DND-41 (cell line): ENCODE measurements around the gene VTI1A.
"Not testable (repeated sequence)": the region's sequence is repeated elsewhere in the genome, so short reads cannot be mapped to it uniquely, and the experiment has no call there.

Source experiments
- ATAC-seq: fragments of 200-7000 bp; cut with Tn5 transposase; 3 replicates; pipeline ENCODE4 v1.9.1; 2021; ENCODE audit warnings: low read depth; ENCODE audit not compliant: insufficient read depth
- DNase-seq: peaks from one replicate; pipeline ENCODE4 v3.0.0-alpha.2; 2020
- H2AFZ ChIP-seq: 2 replicates; pipeline ENCODE4 v1.6.0; 2012; ENCODE audit warnings: low read depth, low read length
- H3K27ac ChIP-seq: 2 replicates; pipeline ENCODE4 v1.5.1; 2012; ENCODE audit warnings: low read length, inconsistent platforms
- H3K27me3 ChIP-seq: fragments of 200-600 bp; sonication (generic); 2 replicates; pipeline ENCODE4 v1.6.0; 2012; ENCODE audit warnings: low read length, mild to moderate bottlenecking, inconsistent platforms; ENCODE audit not compliant: insufficient read depth, poor library complexity
- H3K36me3 ChIP-seq: 2 replicates; pipeline ENCODE4 v1.5.1; 2012; ENCODE audit warnings: low read length, inconsistent platforms; ENCODE audit not compliant: insufficient read depth
- H3K4me1 ChIP-seq: 2 replicates; pipeline ENCODE4 v1.5.1; 2012; ENCODE audit warnings: mild to moderate bottlenecking, low read length; ENCODE audit not compliant: insufficient read depth
- H3K4me2 ChIP-seq: 2 replicates; pipeline ENCODE4 v1.6.0; 2012; ENCODE audit warnings: mild to moderate bottlenecking, moderate library complexity, low read length, inconsistent platforms; ENCODE audit not compliant: insufficient read depth
- H3K4me3 ChIP-seq, 2 experiments: fragments of 200-600 bp in 1 of 2; shearing (Covaris generic) in 1 of 2; 2 replicates each; pipeline ENCODE4 v1.5.1; 2012 to 2016; ENCODE audit warnings: inconsistent platforms in 2 of 2, low read length in 2 of 2, mild to moderate bottlenecking in 2 of 2, low read depth in 1 of 2, moderate library complexity in 1 of 2
- H3K79me2 ChIP-seq: 2 replicates; pipeline ENCODE4 v1.6.0; 2012; ENCODE audit warnings: low read length, inconsistent platforms; ENCODE audit not compliant: insufficient read depth
- H3K9ac ChIP-seq: 2 replicates; pipeline ENCODE4 v1.6.0; 2012; ENCODE audit warnings: low read depth, mild to moderate bottlenecking, inconsistent platforms, low read length, moderate library complexity
- H3K9me3 ChIP-seq: 2 replicates; pipeline ENCODE4 v1.5.1; 2012; ENCODE audit warnings: low read length, moderate library complexity, mild to moderate bottlenecking, inconsistent platforms; ENCODE audit not compliant: insufficient read depth, severe bottlenecking
- H4K20me1 ChIP-seq: 2 replicates; pipeline ENCODE4 v1.6.0; 2012; ENCODE audit warnings: low read length; ENCODE audit not compliant: insufficient read depth
- CTCF ChIP-seq: IDR thresholded peaks from 2 replicates; pipeline ENCODE4 v1.5.1; 2012; ENCODE audit warnings: borderline replicate concordance, low read length, moderate library complexity, mild to moderate bottlenecking; ENCODE audit not compliant: poor library complexity, severe bottlenecking; ENCODE audit errors: extremely low read depth
- EZH2 ChIP-seq: IDR thresholded peaks from 3 replicates; pipeline ENCODE4 v1.6.1; 2012; ENCODE audit warnings: borderline replicate concordance, low read depth, mild to moderate bottlenecking, moderate library complexity, low read length, inconsistent platforms; ENCODE audit not compliant: severe bottlenecking

Gene VTI1A

DNA sequence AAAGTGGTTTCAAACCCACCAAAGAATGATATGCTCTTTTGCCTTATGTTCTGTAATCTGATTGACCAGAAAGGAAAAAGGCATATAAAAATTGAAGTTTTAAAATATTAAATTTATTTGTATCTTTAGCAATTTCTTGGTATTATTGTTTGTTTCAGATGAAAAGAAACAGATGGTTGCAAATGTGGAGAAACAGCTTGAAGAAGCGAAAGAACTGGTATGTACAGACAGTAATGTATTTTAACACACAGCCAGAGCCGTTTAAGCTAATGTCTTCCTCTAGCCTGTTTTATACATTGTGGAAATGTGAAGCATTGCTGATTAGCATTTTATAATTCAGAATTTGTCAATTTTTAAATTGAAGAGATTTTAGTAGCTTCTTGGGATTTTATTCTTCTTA, 13.4 kb downstream of the VTI1A start:
- DNase-seq (no peak), ATAC-seq (no peak)
- Histone ChIP-seq H3K4me2 (no peak overlapping the region), H3K4me3 (no peak overlapping the region), H4K20me1 (peaks cover 2% of the 10 kb centered on the region; the same call in 1 of the 2 replicates), H2AFZ (no peak overlapping the region), H3K79me2 (peaks cover 4% of the 10 kb centered on the region; the same call in 1 of the 2 replicates), H3K36me3 (peaks cover 28% of the 10 kb centered on the region), H3K4me1 (peaks cover 2% of the 10 kb centered on the region; the same call in 1 of the 2 replicates), H3K9me3 (no peaks in the 10 kb centered on the region), H3K9ac (no peak overlapping the region), H3K27ac (no peak overlapping the region), H3K27me3 (no peaks in the 10 kb centered on the region)
- TF ChIP-seq EZH2 (no peak), CTCF (no peak)

DNA sequence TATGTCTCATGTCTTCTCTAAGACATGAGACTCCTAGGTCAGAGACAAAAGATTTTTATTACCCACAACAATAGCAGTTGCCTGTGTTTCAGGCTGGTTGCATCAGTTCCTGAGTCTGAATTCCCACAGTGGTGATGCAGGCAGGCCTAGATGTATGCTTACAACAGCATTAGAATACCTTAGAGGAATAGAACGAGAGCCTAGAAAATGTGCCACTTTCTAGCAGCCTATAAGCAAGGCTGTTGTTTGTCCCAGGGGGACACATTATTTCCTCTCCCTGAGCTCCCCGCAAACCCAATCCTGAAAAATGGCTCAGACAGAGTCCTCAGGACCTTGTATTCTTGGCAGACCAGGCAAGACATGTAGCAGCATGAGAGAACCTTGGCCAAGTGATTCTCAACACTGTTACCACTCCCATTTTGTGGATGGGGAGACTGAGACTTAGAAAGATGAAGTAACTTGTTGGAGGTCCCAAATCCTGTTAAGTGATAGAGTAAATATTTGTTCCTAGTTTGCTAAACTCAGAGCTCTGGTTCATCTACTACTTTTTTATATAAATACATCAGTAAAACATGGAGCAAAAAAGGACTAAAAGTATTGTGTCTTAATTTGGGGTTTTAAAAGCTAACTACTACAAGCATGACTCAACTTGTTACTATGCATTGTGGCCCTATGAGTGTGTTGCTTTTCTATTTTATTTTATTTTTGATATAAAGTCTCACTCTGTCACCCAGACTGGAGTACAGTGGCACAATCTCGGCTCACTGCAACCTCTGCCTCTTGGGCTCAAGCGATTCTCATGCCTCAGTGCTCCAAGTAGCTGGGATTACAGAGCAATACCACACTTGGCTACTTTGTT, 14.2 kb downstream of the VTI1A start:
- ATAC-seq = peak; percentile 88
- Histone ChIP-seq H3K9me3 (no peaks in the 10 kb centered on the region), H3K4me3 (no peak overlapping the region), H3K4me2 (no peak overlapping the region), H3K9ac (no peak overlapping the region), H3K4me1 (peaks cover 2% of the 10 kb centered on the region; the same call in 1 of the 2 replicates), H2AFZ (no peak overlapping the region), H3K27me3 (no peaks in the 10 kb centered on the region), H3K79me2 (peaks cover 3% of the 10 kb centered on the region; the same call in 1 of the 2 replicates), H4K20me1 (no peaks in the 10 kb centered on the region), H3K27ac (no peak overlapping the region), H3K36me3 (peaks cover 36% of the 10 kb centered on the region)
- DNase-seq = peak; percentile 54
- no peak for TF ChIP-seq CTCF
- TF ChIP-seq EZH2 = no peak

DNA sequence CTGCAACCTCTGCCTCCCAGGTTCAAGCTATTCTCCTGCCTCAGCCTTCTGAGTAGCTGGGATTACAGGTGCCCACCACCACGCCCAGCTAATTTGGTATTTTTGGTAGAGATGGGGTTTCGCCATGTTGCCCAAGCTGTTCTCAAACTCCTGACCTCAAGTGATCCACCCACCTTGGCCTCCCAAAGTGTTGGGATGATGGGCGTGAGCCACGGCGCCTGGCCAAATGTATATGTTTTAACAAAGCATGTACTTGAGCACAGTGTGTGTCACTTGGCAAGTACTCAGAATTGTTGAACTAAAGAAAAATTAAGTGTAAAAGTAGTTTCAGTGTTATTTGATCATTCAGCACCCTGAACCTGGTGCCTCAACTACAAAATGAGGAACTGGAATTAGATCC, 17.1 kb downstream of the VTI1A start:
- H3K36me3 ChIP-seq = peaks cover 57% of the 10 kb centered on the region
- H3K27me3 ChIP-seq = not testable (repeated sequence)

GRCh38 chr10:112465299-112465883, 18.4 kb downstream of the VTI1A start:
- peaks cover 1% of the 10 kb centered on the region; the same call in 1 of the 2 replicates for H3K4me1 ChIP-seq
- DNase-seq (no peak), ATAC-seq (no peak)
- H3K9me3 ChIP-seq = no peaks in the 10 kb centered on the region
- H3K36me3 ChIP-seq = peaks cover 57% of the 10 kb centered on the region
- no peaks in the 10 kb centered on the region; the same call in 1 of the 2 replicates for H4K20me1 ChIP-seq
- H3K4me3 ChIP-seq = no peak overlapping the region
- H3K79me2 ChIP-seq = no peaks in the 10 kb centered on the region
- no peak overlapping the region for H3K4me2 ChIP-seq
- H3K9ac ChIP-seq = no peak overlapping the region
- no peak for TF ChIP-seq CTCF
- TF ChIP-seq EZH2 = no peak
- H2AFZ ChIP-seq = no peak overlapping the region
- H3K27ac ChIP-seq = no peak overlapping the region
- no peaks in the 10 kb centered on the region for H3K27me3 ChIP-seq

More for the DNA sequence above, 17.1 kb downstream of the VTI1A start:
- not testable (repeated sequence) for ATAC-seq, H3K9me3 ChIP-seq, H3K27ac ChIP-seq, H3K79me2 ChIP-seq, H4K20me1 ChIP-seq, DNase-seq, H3K9ac ChIP-seq, H3K4me1 ChIP-seq, H3K4me2 ChIP-seq, H2AFZ ChIP-seq, H3K4me3 ChIP-seq
